OCI-LY1 (cell line): ENCODE data around the gene TRPM3.

Experiments
- EZH2 ChIP-seq: fragments of 200-600 bp; sonication (generic), shearing (Covaris generic); IDR thresholded peaks from 2 replicates; pipeline ENCODE4 v1.8.0; 2017; ENCODE audit warnings: borderline replicate concordance, mixed run types, mild to moderate bottlenecking, antibody characterized with exemption, low read length, moderate library complexity, mixed read lengths
- TF ChIP-seq, protein P1 (sequence below): fragments of 200-600 bp; sonication (generic), shearing (Covaris generic); IDR thresholded peaks from 2 replicates; pipeline ENCODE4 v1.5.1; 2017; ENCODE audit warnings: mild to moderate bottlenecking, antibody characterized with exemption, low read length, moderate library complexity, mixed read lengths

DNA sequence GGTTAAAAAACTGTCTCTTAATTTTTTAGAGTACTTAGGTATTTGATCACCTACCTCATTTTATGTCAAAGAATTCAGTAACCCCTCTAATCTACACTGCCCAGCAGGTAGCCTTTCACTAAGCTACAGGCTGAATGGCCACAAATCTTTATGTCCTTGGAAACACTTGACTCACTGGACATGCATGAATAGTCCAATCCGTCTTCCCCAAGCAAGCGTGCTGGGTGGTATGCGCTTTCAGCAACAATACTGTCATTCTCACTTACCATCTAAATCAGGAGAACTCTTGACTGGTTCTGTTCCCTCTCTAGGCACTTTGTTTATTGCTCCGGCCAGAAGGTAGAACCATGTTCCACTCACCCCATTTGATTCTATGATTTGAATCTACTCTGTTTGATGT is 73.1 kb downstream of the TRPM3 start:
- TF ChIP-seq, protein P1, sequence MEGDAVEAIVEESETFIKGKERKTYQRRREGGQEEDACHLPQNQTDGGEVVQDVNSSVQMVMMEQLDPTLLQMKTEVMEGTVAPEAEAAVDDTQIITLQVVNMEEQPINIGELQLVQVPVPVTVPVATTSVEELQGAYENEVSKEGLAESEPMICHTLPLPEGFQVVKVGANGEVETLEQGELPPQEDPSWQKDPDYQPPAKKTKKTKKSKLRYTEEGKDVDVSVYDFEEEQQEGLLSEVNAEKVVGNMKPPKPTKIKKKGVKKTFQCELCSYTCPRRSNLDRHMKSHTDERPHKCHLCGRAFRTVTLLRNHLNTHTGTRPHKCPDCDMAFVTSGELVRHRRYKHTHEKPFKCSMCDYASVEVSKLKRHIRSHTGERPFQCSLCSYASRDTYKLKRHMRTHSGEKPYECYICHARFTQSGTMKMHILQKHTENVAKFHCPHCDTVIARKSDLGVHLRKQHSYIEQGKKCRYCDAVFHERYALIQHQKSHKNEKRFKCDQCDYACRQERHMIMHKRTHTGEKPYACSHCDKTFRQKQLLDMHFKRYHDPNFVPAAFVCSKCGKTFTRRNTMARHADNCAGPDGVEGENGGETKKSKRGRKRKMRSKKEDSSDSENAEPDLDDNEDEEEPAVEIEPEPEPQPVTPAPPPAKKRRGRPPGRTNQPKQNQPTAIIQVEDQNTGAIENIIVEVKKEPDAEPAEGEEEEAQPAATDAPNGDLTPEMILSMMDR, result no peak
- no peak for TF ChIP-seq EZH2
